ENCODE measurements around the gene GLYR1.
A peak's percentile ranks its signal among the peaks of the same experiment; 100 is the strongest.

Gene GLYR1

DNA sequence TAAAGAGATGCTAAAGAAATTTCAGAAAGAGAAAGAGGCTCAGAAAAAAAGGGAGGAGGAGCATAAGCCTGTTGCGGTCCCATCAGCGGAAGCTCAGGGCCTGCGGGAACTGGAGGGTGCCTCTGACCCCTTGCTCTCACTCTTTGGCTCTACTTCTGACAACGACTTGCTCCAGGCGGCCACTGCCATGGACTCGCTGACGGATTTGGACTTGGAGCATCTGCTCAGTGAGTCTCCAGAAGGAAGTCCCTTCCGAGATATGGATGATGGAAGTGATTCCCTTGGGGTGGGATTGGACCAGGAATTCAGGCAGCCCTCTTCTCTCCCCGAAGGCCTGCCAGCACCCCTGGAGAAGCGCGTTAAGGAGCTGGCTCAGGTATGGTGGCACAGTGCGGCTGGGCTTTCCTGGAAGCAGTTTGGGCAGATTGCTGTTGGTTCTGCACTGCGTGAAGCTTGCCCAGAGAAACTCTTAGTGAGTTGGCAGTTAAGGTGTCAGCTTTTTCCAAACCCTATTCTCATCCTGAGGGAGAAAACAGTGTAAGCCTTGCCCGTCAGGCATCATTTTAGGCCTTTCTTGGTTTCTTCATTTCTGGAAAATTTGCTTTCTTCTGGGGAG, 13.7 kb upstream of the GLYR1 start:
- no peak for FAIRE-seq
- TF ChIP-seq POLR2A (IDR thresholded peaks at IDR 0.05; ENCODE audit: low read depth, low read length) (no peak), TAF1 (IDR thresholded peaks at IDR 0.05; ENCODE audit: borderline replicate concordance, low read depth, low read length) (no peak)
- no peak for DNase-seq (ENCODE audit: insufficient read length)

GRCh38 chr16:4859900-4860255, 12.8 kb upstream of the GLYR1 start:
- TF ChIP-seq TAF1 (IDR thresholded peaks at IDR 0.05; ENCODE audit: borderline replicate concordance, low read depth, low read length) (no peak), POLR2AphosphoS5 (IDR thresholded peaks at IDR 0.05; ENCODE audit: low read depth, low read length) (no peak), POLR2A (IDR thresholded peaks at IDR 0.05; ENCODE audit: low read depth, low read length) (no peak)
- DNase-seq (ENCODE audit: insufficient read length) (no peak), FAIRE-seq (no peak)

DNA sequence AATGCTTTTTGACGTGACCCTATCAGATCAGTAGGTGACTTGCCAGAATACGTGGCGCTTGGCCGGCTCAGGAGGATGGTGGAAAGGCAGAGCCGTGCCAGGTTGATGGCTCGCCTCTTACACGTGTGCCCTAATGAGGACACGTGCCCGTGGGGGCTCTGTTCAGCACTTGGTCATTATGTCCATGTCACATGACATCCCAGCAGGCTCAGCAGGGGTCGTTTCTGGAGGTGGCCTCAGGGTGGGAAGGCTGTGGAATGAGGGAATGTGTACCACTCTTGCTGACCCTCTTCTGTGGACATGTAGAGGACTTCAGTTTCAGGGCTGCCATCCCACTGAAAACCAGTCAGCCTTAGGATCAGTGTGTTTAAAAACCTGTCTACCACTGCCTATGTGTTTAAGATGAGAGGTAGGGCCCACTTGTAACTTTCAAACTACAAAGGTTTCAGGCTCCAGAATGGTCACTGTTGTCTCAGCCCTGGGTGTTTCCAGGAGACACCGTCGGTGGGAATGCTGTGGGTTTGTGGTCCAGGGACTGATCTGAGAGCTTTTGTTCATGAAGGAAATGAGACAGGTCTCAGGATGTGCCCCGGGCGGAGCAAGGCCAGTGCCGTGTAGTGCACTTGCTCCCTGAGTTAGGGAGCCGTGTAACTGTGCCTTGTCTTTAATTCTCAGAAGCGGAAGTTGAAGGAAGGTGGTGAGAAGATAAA, 12.3 kb upstream of the GLYR1 start:
- no peak for TF ChIP-seq POLR2A (IDR thresholded peaks at IDR 0.05; ENCODE audit: low read depth, low read length)
- DNase-seq (ENCODE audit: insufficient read length), result no peak
- FAIRE-seq, result no peak

GRCh38 chr16:4855804-4856203, 8.7 kb upstream of the GLYR1 start:
- DNase-seq (ENCODE audit: insufficient read length), result no peak
- FAIRE-seq, result no peak
- TF ChIP-seq POLR2AphosphoS5 (IDR thresholded peaks at IDR 0.05; ENCODE audit: low read depth, low read length), result no peak
- no peak for TF ChIP-seq POLR2A (IDR thresholded peaks at IDR 0.05; ENCODE audit: low read depth, low read length)
- TF ChIP-seq TAF1 (IDR thresholded peaks at IDR 0.05; ENCODE audit: borderline replicate concordance, low read depth, low read length), result no peak

GRCh38 chr16:4855371-4855770, 8.3 kb upstream of the GLYR1 start:
- FAIRE-seq (no peak), DNase-seq (ENCODE audit: insufficient read length) (no peak)
- no peak for TF ChIP-seq TAF1 (IDR thresholded peaks at IDR 0.05; ENCODE audit: borderline replicate concordance, low read depth, low read length)
- TF ChIP-seq POLR2A (IDR thresholded peaks at IDR 0.05; ENCODE audit: low read depth, low read length), result no peak
- no peak for TF ChIP-seq POLR2AphosphoS5 (IDR thresholded peaks at IDR 0.05; ENCODE audit: low read depth, low read length)

- no peak for FAIRE-seq
- no peak for DNase-seq (ENCODE audit: insufficient read length)
- TF ChIP-seq POLR2A (IDR thresholded peaks at IDR 0.05; ENCODE audit: low read depth, low read length), result no peak
- TF ChIP-seq TAF1 (IDR thresholded peaks at IDR 0.05; ENCODE audit: borderline replicate concordance, low read depth, low read length), result no peak
- no peak for TF ChIP-seq POLR2AphosphoS5 (IDR thresholded peaks at IDR 0.05; ENCODE audit: low read depth, low read length)
Measured at GRCh38 chr16:4852221-4852872, 5.3 kb upstream of the GLYR1 start.

DNA sequence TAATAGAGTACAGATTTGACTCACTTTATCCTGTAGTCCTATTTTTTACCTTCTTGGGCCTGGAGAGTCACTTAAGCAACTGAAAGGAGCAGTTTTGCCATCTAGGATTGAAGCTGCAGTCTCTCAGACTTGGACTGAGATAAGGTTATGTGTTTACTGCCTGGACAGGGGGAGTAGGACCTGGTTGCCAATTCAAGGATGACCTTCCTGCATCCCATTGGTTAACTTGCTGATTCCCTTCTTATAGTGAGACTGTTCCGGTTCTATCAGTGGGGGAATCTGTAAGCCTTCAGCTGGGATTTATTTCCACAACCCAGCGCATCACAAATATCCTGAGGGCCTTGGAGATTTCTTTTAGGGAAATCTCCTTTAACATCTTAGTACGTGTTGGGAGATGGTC, 3.1 kb upstream of the GLYR1 start:
- TF ChIP-seq POLR2AphosphoS5 (IDR thresholded peaks at IDR 0.05; ENCODE audit: low read depth, low read length) (no peak), TAF1 (IDR thresholded peaks at IDR 0.05; ENCODE audit: borderline replicate concordance, low read depth, low read length) (no peak), POLR2A (IDR thresholded peaks at IDR 0.05; ENCODE audit: low read depth, low read length) (no peak)
- FAIRE-seq, result no peak
- no peak for DNase-seq (ENCODE audit: insufficient read length)

- TF ChIP-seq POLR2A (IDR thresholded peaks at IDR 0.05; ENCODE audit: low read depth, low read length), result no peak
- no peak for TF ChIP-seq POLR2AphosphoS5 (IDR thresholded peaks at IDR 0.05; ENCODE audit: low read depth, low read length)
- no peak for TF ChIP-seq TAF1 (IDR thresholded peaks at IDR 0.05; ENCODE audit: borderline replicate concordance, low read depth, low read length)
- peak; percentile 35 for DNase-seq (ENCODE audit: insufficient read length)
- peak; percentile 84 for FAIRE-seq
Measured at GRCh38 chr16:4847774-4848587, 893 bp upstream of the GLYR1 start.

GRCh38 chr16:4846503-4846900, 586 bp downstream of the GLYR1 start:
- FAIRE-seq, result peak; percentile 24
- peak; percentile 39 for DNase-seq (ENCODE audit: insufficient read length)

GRCh38 chr16:4840984-4841383, 6.1 kb downstream of the GLYR1 start:
- TF ChIP-seq POLR2A (IDR thresholded peaks at IDR 0.05; ENCODE audit: low read depth, low read length), result no peak
- TF ChIP-seq POLR2AphosphoS5 (IDR thresholded peaks at IDR 0.05; ENCODE audit: low read depth, low read length), result no peak
- TF ChIP-seq TAF1 (IDR thresholded peaks at IDR 0.05; ENCODE audit: borderline replicate concordance, low read depth, low read length), result no peak
- DNase-seq (ENCODE audit: insufficient read length) (no peak), FAIRE-seq (no peak)

More at GRCh38 chr16:4846503-4846900, 586 bp downstream of the GLYR1 start:
- TF ChIP-seq POLR2A (IDR thresholded peaks at IDR 0.05; ENCODE audit: low read depth, low read length) (no peak), TAF1 (IDR thresholded peaks at IDR 0.05; ENCODE audit: borderline replicate concordance, low read depth, low read length) (no peak), POLR2AphosphoS5 (IDR thresholded peaks at IDR 0.05; ENCODE audit: low read depth, low read length) (no peak)

GRCh38 chr16:4839942-4840341, 7.1 kb downstream of the GLYR1 start:
- no peak for TF ChIP-seq POLR2AphosphoS5 (IDR thresholded peaks at IDR 0.05; ENCODE audit: low read depth, low read length)
- no peak for TF ChIP-seq TAF1 (IDR thresholded peaks at IDR 0.05; ENCODE audit: borderline replicate concordance, low read depth, low read length)
- TF ChIP-seq POLR2A (IDR thresholded peaks at IDR 0.05; ENCODE audit: low read depth, low read length), result no peak
- DNase-seq (ENCODE audit: insufficient read length) (no peak), FAIRE-seq (no peak)

Measured in GM12892 (cell line).